Activated CD8-positive, alpha-beta T cell treated with anti-CD3 and anti-CD28 coated beads for 36 hours (primary cell): Measurements from ENCODE around the gene CGAS. TPM values are rescaled to one million over a fixed set of nuclear protein-coding genes. Genes with fewer than 3 reads are reported as not detected.

Source experiments
- ATAC-seq: fragments of 200-7000 bp; cut with Tn5 transposase; one replicate; pipeline ENCODE4 v1.10.0; 2021; ENCODE audit warnings: mild to moderate bottlenecking, moderate library complexity
- CTCF ChIA-PET: fragments of 350-600 bp; sonication (Branson Sonifier 250); formaldehyde crosslinking; loops from one replicate; lab custom pipeline; 2021; ENCODE audit warnings: antibody characterized with exemption; lab: Charles Lee
- POLR2A ChIA-PET: fragments of 350-600 bp; sonication (Branson Sonifier 250); formaldehyde crosslinking; loops from one replicate; lab custom pipeline; 2021; ENCODE audit warnings: antibody characterized with exemption; lab: Charles Lee
- DNase-seq: peaks from one replicate; pipeline ENCODE4 v3.0.0-alpha.2; 2020
- H3K27ac Mint-ChIP-seq: one replicate; pipeline ENCODE4 v1.8.0; 2021; ENCODE audit warnings: mild to moderate bottlenecking, mixed read lengths
- H3K27me3 Mint-ChIP-seq: one replicate; pipeline ENCODE4 v1.8.0; 2021; ENCODE audit warnings: mixed read lengths
- H3K36me3 Mint-ChIP-seq: one replicate; pipeline ENCODE4 v1.8.0; 2021; ENCODE audit warnings: low read depth, mixed read lengths
- H3K4me1 Mint-ChIP-seq: one replicate; pipeline ENCODE4 v1.8.0; 2021; ENCODE audit warnings: low read depth, mixed read lengths
- H3K4me3 Mint-ChIP-seq: one replicate; pipeline ENCODE4 v1.8.0; 2021; ENCODE audit warnings: mild to moderate bottlenecking, moderate library complexity, mixed read lengths
- H3K9me3 Mint-ChIP-seq: one replicate; pipeline ENCODE4 v1.8.0; 2021; ENCODE audit warnings: mixed read lengths
- intact Hi-C: fragments of 100-400 bp; cut with micrococcal nuclease; formaldehyde crosslinking; loops from one replicate; pipeline ENCODE4 v1.10.0; 2022
- total RNA-seq, 2 experiments: library from RNA; stranded (reverse); gene quantifications; one replicate each; pipeline ENCODE4 v1.2.3, GENCODE V29; 2021
- TF ChIP-seq, protein P1 (sequence below): fragments of 200-600 bp; IDR thresholded peaks from one replicate; pipeline ENCODE4 v1.8.0; 2022; ENCODE audit warnings: antibody characterized with exemption, mild to moderate bottlenecking

CGAS gene
- total RNA-seq, 2 experiments from 2014 or later = 21.1 to 23.2 TPM

DNA sequence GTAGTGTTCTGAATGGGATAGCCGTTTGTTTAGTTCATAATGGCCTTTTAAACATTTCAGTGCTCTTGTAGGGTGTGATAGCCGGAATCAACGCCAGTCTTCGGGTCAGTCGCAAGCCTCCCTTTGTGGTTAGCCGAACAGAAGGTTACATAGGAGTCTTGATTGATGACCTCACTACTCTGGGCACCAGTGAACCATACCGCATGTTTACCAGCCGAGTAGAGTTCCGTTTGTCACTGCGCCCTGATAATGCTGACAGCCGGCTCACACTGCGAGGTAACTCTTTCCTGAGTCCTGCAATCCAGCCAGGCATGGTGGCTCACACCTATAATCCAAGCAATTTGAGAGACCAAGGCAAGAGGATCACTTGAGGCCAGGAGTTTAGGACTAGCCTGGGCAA, 29.9 kb upstream of the CGAS start:
- intact Hi-C loops = no loop called here
- Mint-ChIP-seq H3K9me3 (no peaks in the 10 kb centered on the region), H3K27me3 (no peaks in the 10 kb centered on the region), H3K27ac (no peak overlapping the region), H3K36me3 (peaks cover 56% of the 10 kb centered on the region), H3K4me3 (no peak overlapping the region), H3K4me1 (no peaks in the 10 kb centered on the region)
- TF ChIP-seq, protein P1, sequence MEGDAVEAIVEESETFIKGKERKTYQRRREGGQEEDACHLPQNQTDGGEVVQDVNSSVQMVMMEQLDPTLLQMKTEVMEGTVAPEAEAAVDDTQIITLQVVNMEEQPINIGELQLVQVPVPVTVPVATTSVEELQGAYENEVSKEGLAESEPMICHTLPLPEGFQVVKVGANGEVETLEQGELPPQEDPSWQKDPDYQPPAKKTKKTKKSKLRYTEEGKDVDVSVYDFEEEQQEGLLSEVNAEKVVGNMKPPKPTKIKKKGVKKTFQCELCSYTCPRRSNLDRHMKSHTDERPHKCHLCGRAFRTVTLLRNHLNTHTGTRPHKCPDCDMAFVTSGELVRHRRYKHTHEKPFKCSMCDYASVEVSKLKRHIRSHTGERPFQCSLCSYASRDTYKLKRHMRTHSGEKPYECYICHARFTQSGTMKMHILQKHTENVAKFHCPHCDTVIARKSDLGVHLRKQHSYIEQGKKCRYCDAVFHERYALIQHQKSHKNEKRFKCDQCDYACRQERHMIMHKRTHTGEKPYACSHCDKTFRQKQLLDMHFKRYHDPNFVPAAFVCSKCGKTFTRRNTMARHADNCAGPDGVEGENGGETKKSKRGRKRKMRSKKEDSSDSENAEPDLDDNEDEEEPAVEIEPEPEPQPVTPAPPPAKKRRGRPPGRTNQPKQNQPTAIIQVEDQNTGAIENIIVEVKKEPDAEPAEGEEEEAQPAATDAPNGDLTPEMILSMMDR = no peak
- ATAC-seq (no peak), DNase-seq (no peak)
- ChIA-PET POLR2A (interaction anchor here (0.6 kb wide), 1 partner anchor 127 kb away, joined by 4 read pairs; no protein-coding TSS in a partner anchor), CTCF (no interaction called here)

- peaks cover 41% of the 10 kb centered on the region for H3K36me3 Mint-ChIP-seq
- H3K4me1 Mint-ChIP-seq = peaks cover under 1% of the 10 kb centered on the region
- ATAC-seq (no peak), DNase-seq (no peak)
- ChIA-PET CTCF (no interaction called here), POLR2A (interaction anchor here (0.6 to 4.3 kb wide), 2 partner anchors 11 to 15 kb away, joined by 3 to 22 read pairs; partner anchors contain the start of gene MTO1)
- no peaks in the 10 kb centered on the region for H3K9me3 Mint-ChIP-seq
- no peak overlapping the region for H3K27ac Mint-ChIP-seq
- H3K4me3 Mint-ChIP-seq = no peak overlapping the region
- intact Hi-C loops = no loop called here
- TF ChIP-seq, protein P1 = no peak
- H3K27me3 Mint-ChIP-seq = no peaks in the 10 kb centered on the region
Observed at GRCh38 chr6:73477407-73477806, 25.3 kb upstream of the CGAS start.

- DNase-seq (no peak), ATAC-seq (no peak)
- Mint-ChIP-seq H3K4me1 (peaks cover 8% of the 10 kb centered on the region), H3K36me3 (peaks cover 40% of the 10 kb centered on the region), H3K9me3 (no peaks in the 10 kb centered on the region), H3K27me3 (no peaks in the 10 kb centered on the region), H3K27ac (no peak overlapping the region), H3K4me3 (no peak overlapping the region)
- CTCF ChIA-PET = interaction anchor here (1.5 kb wide), 1 partner anchor 10 kb away, joined by 3 read pairs; no protein-coding TSS in a partner anchor
- intact Hi-C loops = no loop called here
- TF ChIP-seq, protein P1 = no peak
- POLR2A ChIA-PET = interaction anchor here (0.6 to 4.3 kb wide), 4 partner anchors 9 to 25 kb away, joined by 4 to 22 read pairs (median 4); partner anchors contain the start of gene MTO1
Observed at GRCh38 chr6:73476723-73477122, 24.6 kb upstream of the CGAS start.

DNA sequence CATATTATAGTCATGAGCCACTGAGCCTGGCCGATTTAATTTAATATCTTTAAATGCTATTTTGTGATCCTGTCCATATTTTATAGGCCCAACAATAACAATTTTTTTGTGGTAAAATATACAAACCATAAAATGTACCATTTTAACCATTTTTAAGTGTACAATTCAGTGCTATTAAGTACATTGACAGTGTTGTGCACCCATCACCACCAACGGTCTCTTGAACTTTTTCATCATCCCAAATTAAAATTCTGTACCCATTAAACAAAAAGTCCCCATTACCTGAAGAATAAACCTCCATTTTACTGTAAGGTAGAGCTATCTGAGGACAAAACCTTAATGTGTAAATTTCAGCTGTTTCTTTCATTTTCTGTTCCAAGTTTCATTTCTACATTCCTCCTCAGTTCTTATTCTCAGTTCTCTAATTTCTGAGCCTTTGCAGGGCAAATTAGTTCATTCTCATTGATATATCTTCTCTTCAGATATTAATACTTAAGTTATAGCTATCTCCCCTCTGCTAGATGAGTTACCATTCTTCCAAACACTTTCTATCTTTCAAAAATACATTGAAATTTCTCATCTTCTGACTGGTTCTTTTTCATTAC, 19.7 kb upstream of the CGAS start:
- Mint-ChIP-seq H3K36me3 (peaks cover 28% of the 10 kb centered on the region), H3K27me3 (no peaks in the 10 kb centered on the region), H3K4me1 (peaks cover 17% of the 10 kb centered on the region), H3K4me3 (no peak overlapping the region), H3K9me3 (no peaks in the 10 kb centered on the region), H3K27ac (peak overlapping the region; percentile 76)
- TF ChIP-seq, protein P1 = no peak
- no peak for DNase-seq
- POLR2A ChIA-PET = interaction anchor here (1.0 to 1.3 kb wide), 5 partner anchors 10 to 28 kb away, joined by 3 to 9 read pairs (median 3); partner anchors contain the start of gene MTO1
- intact Hi-C loops = no loop called here
- CTCF ChIA-PET = no interaction called here
- ATAC-seq = no peak
